Measurements from ENCODE around the gene KTN1.

Gene KTN1

DNA sequence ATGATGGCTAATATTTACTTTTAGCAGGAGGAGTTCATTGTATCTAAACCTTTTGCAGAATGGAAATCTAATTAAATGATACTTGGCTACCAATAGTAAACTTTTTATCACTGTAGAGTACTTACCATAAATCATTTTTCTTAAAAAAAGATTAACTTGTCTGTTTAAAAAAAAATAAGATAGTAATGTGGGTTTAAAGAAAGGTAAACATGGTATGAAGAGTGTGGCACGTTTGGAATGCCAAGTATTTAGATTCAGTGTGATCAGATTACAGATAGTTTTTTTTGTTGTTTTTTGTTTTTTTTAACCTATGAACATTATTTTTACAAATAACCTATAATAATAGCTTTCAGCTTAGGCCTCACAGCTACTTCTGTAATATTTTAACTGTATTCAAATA is 25.8 kb downstream of the KTN1 start:
- DNase-seq = no peak
- no peak for TF ChIP-seq POLR2A (IDR thresholded peaks at IDR 0.05; ENCODE audit: low read length)
- TF ChIP-seq GATA1 (IDR thresholded peaks at IDR 0.05; ENCODE audit: low read depth, low read length) = no peak

GRCh38 chr14:55607386-55607785 is 27.4 kb downstream of the KTN1 start:
- no peak for DNase-seq
- TF ChIP-seq GATA1 (IDR thresholded peaks at IDR 0.05; ENCODE audit: low read depth, low read length) = no peak
- no peak for TF ChIP-seq POLR2A (IDR thresholded peaks at IDR 0.05; ENCODE audit: low read length)

DNA sequence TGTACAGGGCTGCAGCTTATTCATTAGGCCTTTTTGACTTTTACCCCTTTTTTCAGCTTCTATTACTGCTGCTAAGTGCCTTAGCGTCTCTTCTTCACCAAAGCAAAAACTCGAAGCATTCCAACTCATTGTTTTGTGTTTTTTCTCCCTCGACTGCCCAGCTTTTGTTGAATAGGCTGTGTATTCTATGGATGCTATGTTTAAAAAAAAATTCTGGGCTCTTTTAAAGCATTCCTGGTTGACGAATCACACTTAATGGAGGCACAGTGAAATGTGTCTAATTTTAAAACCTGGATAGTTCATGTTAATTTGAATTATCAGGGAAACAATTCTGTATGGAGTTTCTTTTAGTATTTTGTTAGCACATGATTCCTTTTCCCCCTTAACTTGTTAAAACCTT is 29.7 kb downstream of the KTN1 start:
- no peak for DNase-seq
- TF ChIP-seq POLR2A (IDR thresholded peaks at IDR 0.05; ENCODE audit: low read length) (no peak), GATA1 (IDR thresholded peaks at IDR 0.05; ENCODE audit: low read depth, low read length) (no peak)

- DNase-seq = no peak
- TF ChIP-seq GATA1 (IDR thresholded peaks at IDR 0.05; ENCODE audit: low read depth, low read length) (no peak), POLR2A (IDR thresholded peaks at IDR 0.05; ENCODE audit: low read length) (no peak)
Measured at GRCh38 chr14:55610713-55611370, 30.8 kb downstream of the KTN1 start.

GRCh38 chr14:55611859-55612258 is 31.9 kb downstream of the KTN1 start:
- no peak for DNase-seq
- TF ChIP-seq POLR2A (IDR thresholded peaks at IDR 0.05; ENCODE audit: low read length) (no peak), GATA1 (IDR thresholded peaks at IDR 0.05; ENCODE audit: low read depth, low read length) (no peak)

DNA sequence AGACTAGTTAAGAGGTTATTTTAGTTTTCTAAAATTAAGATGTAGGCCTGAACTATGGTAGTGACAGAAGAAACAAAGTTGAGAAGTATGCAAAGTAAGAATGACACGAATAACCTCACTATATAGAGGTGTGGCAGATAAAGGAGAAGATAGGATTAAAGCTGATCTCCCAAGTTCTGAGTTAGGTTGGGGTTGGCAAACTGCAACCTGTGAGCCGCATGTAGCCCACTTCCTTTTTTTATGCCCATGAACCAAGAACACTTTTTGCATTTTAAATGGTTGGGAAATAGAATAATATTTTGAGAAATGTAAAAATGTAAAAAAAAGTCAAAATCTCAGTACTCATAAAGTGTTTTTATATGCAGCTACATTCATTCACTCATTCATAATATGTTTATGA is 34.3 kb downstream of the KTN1 start:
- DNase-seq = no peak
- TF ChIP-seq GATA1 (IDR thresholded peaks at IDR 0.05; ENCODE audit: low read depth, low read length) (no peak), POLR2A (IDR thresholded peaks at IDR 0.05; ENCODE audit: low read length) (no peak)

DNA sequence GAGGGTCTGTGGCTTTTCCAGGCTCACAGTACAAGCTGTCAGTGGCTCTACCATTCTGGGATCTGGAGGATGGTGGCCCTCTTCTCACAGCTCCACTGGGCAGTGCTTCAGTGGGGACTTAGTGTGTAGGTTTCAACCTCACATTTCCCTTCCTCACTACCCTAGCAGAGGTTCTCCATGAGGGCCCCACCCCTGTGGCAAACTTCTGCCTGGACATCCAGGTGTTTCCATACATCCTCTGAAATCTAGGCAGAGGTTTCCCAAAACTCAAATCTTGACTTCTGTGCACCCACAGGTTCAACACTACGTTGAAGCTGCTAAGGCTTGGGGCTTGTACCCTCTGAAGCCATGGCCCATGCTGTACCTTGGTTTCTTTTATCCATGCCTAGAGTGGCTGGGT is 40.3 kb downstream of the KTN1 start:
- TF ChIP-seq GATA1 (IDR thresholded peaks at IDR 0.05; ENCODE audit: low read depth, low read length) = no peak
- TF ChIP-seq POLR2A (IDR thresholded peaks at IDR 0.05; ENCODE audit: low read length) = no peak
- DNase-seq = no peak

DNA sequence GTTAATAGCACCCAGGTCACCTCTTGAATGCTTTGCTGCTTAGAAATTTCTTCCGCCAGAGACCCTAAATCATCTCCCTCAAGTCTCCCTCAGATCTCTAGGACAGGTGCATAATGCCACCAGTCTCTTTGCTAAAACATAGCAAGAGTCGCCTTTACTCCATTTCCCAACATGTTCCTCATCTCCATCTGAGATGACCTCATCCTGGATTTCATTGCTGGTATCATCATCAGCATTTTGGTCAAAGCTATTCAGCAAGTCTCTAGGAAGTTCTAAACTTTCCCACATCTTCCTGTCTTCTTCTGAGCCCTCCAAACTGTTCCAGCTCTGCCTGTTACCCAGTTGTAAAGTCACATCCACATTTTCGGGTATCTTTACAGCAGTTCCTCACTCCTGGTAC is 41.0 kb downstream of the KTN1 start:
- TF ChIP-seq POLR2A (IDR thresholded peaks at IDR 0.05; ENCODE audit: low read length) = no peak
- no peak for TF ChIP-seq GATA1 (IDR thresholded peaks at IDR 0.05; ENCODE audit: low read depth, low read length)
- no peak for DNase-seq

DNA sequence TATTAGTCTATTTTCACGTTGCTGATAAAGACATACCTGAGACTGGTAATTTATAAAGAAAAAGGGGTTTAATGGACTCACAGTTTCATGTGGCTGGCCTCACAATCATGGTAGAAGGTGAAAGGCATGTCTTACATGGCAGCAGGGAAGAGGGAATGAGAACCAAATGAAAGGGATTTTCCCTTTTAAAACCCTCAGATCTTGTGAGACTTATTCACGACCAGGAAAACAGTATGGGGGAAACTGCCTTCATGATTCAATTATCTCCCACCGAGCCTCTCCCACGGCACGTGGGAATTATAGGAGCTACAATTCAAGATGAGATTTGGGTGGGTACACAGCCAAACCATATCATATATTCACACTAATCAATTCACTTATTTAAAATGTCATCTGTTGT is 41.4 kb downstream of the KTN1 start:
- no peak for TF ChIP-seq GATA1 (IDR thresholded peaks at IDR 0.05; ENCODE audit: low read depth, low read length)
- TF ChIP-seq POLR2A (IDR thresholded peaks at IDR 0.05; ENCODE audit: low read length) = no peak
- DNase-seq = no peak

GRCh38 chr14:55624913-55625312 is 44.9 kb downstream of the KTN1 start:
- DNase-seq = no peak
- TF ChIP-seq GATA1 (IDR thresholded peaks at IDR 0.05; ENCODE audit: low read depth, low read length) (no peak), POLR2A (IDR thresholded peaks at IDR 0.05; ENCODE audit: low read length) (no peak)

DNA sequence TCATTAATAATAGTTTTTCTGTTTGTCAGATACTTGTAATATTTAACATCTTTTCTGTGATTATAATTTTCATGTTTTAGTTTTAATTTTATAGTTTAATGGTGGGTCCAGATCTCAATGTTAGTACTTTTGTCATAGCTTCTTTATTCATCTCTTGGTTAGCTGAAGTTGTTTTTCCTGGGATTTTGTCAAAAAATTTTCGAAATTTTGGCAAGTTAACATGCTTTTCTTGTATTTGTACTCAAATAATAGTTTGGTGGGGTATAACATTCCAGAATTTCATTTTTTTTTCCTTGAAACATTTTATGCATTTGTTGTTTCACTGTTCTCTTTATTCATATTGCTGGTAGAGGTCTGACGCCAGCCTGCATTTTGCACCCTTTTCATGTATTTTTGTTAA is 45.5 kb downstream of the KTN1 start:
- no peak for TF ChIP-seq POLR2A (IDR thresholded peaks at IDR 0.05; ENCODE audit: low read length)
- no peak for TF ChIP-seq GATA1 (IDR thresholded peaks at IDR 0.05; ENCODE audit: low read depth, low read length)
- no peak for DNase-seq

GRCh38 chr14:55626131-55626530 is 46.1 kb downstream of the KTN1 start:
- DNase-seq = no peak
- TF ChIP-seq GATA1 (IDR thresholded peaks at IDR 0.05; ENCODE audit: low read depth, low read length) (no peak), POLR2A (IDR thresholded peaks at IDR 0.05; ENCODE audit: low read length) (no peak)

GRCh38 chr14:55628426-55628825 is 48.4 kb downstream of the KTN1 start:
- TF ChIP-seq GATA1 (IDR thresholded peaks at IDR 0.05; ENCODE audit: low read depth, low read length) (no peak), POLR2A (IDR thresholded peaks at IDR 0.05; ENCODE audit: low read length) (no peak)

DNA sequence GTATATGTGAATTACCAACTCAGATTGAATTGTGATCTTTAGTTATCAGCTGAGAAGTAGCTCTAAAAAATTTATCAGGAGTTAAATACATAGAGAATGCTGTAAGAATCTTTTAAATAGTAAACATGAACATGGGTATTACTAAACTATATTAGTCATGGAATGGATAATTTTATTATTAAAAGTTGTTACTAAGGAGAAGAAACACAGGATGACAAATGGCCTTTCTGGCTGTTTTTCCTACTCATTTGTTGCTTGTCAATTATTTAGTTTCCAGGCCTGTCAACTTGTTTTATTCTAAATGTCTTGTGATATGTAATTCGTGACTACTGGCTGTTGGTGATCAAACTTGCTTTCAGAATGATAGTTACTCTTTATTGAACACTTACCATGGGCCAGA is 58.7 kb downstream of the KTN1 start:
- DNase-seq = no peak

More at GRCh38 chr14:55628426-55628825, 48.4 kb downstream of the KTN1 start:
- no peak for DNase-seq

DNA sequence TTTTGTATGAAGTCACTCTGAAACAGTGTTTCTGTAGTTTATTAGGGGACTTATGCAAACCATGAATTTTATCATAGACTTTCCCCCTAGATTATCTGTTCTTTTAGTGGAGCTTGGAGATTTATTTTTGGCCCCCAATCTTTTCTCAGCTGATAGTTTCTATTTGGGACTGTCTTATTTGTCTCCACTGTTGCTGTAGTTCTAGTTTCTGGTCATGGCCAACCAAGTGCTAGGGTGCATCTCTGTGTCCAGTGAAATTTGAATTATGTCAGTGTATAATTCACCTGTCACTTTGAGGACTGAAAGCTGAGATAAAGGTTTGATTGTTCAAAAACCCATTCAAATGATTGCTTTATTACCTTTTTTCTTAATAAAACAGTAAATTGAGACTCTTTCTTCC is 61.3 kb downstream of the KTN1 start:
- no peak for DNase-seq
- TF ChIP-seq POLR2A (IDR thresholded peaks at IDR 0.05; ENCODE audit: low read length) (no peak), GATA1 (IDR thresholded peaks at IDR 0.05; ENCODE audit: low read depth, low read length) (no peak)

More for the DNA sequence above, 58.7 kb downstream of the KTN1 start:
- no peak for TF ChIP-seq POLR2A (IDR thresholded peaks at IDR 0.05; ENCODE audit: low read length)
- no peak for TF ChIP-seq GATA1 (IDR thresholded peaks at IDR 0.05; ENCODE audit: low read depth, low read length)

DNA sequence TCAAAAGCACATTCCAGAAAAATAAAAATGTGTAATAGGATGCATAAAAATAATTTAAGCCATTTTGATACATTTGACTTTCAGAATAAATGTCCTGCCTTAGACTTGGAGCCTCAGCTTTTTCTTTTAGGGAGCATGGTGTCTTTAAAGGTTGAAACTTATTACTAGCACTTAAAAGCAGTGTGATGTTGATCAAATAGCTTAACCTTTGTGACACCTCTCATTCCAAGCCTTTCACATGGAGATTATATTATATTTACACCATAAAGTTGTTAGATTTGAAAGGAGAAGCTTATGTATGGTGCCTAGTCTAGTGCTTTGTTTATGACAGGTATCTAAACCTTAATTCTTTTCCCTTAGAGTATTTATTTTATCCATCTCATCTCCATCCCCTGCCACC is 61.9 kb downstream of the KTN1 start:
- DNase-seq = no peak
- no peak for TF ChIP-seq GATA1 (IDR thresholded peaks at IDR 0.05; ENCODE audit: low read depth, low read length)
- no peak for TF ChIP-seq POLR2A (IDR thresholded peaks at IDR 0.05; ENCODE audit: low read length)
